GM11168 (cell line): Measurements from ENCODE around the gene DLGAP4.
"Not testable (repeated sequence)": the region's sequence is repeated elsewhere in the genome, so short reads cannot be mapped to it uniquely, and the experiment has no call there.

Experiments
- in situ Hi-C: fragments of 300-500 bp; cut with MboI; formaldehyde crosslinking; loops from one replicate; pipeline ENCODE4 v1.12.0; 2022; ENCODE audit warnings: low sequenced_read_pairs; ENCODE audit not compliant: unreplicated experiment

The DLGAP4 gene

GRCh38 chr20:36368869-36369268, 62.7 kb downstream of the DLGAP4 start:
- in situ Hi-C loops = no loop called here

GRCh38 chr20:36369739-36370138, 63.6 kb downstream of the DLGAP4 start:
- in situ Hi-C loops = no loop called here

GRCh38 chr20:36370991-36371790, 65.1 kb downstream of the DLGAP4 start:
- in situ Hi-C loops = no loop called here

DNA sequence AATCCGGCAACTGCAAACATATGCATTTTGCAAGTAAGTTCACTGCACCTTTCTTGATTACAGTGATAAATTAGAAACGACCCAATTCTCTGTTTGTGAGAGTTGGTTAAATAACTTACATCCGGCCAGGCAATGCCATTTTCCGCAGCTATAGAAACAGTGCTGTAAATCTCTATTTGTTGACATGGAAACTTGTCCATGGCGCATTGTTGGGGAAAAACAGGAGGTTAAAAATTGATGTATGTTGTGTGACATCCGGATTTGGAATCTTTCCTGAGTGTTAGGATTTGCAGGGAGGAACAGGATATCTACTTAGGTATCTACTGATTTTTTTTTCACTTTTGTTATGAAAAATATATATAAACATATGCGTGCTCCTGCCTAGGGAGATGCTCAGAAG, 66.5 kb downstream of the DLGAP4 start:
- in situ Hi-C loops = no loop called here

- in situ Hi-C loops = no loop called here
These were observed 67.0 kb downstream of the DLGAP4 start for GRCh38 chr20:36373089-36373488.

DNA sequence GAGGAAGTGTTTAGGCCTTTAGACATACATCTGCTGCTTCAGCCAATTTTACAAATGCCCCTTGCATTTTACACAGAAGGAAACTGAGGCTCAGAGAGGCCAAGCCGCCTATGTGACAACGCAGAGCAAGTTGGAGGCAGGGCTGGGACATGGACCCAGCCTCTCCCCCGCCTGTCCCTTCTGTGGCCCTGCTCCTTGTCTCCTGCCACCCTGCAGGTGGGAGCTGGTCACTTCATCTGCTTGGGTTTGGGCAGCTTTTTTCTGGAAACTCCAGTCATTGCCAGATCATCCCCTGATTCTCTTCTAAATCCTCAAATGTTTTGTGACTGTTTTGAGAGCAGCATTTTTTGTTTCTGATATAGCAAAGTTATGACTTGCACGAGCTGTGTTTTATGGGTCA, 68.9 kb downstream of the DLGAP4 start:
- in situ Hi-C loops = no loop called here

DNA sequence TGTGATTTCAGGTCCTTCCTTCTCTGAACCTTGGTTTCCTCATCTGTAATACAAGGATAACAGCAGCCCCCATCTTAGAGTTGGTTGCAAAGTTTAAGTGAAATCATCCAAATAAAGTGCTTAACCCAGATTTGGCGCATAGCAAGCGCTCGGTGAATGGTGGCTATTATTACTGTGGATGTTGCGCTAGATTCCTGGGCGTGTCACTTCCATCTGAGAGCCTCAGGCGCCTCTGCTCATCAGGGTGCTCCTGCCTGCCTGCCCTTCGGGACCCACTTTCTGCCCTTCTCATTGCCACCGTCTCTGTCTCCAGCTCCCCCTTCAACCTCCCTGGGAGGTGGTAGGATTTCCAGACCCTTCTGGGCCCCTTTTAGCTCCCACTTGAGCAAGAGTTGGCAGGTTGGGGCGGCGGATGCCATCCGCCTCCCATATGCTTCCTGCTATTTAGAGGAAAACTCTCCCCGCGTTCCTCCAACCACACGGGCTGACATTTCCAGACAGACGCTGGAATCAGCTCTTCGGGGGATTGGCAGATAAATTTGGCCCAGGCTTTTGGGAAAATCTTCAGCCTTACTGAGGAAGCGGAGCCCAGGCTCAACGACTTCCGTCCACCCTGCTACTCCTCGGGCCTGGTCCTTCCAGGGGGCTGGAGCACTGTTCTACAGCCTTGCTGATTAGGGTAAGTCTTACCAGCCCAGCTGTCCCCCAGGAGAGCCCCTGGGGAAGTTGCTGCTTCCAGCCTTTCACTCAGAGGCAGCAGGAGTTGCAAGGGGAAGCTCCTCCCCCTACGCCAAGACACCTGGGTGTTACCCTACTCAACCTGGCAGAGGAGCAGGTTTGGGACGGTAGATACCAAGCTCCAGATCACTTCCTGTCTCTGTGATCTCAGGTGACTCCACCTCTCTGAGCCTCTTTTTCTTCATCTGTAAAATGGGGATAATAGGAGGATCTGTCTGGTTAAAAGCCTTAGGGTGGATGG, 71.5 kb downstream of the DLGAP4 start:
- in situ Hi-C loops = no loop called here

GRCh38 chr20:36378686-36379085, 72.5 kb downstream of the DLGAP4 start:
- in situ Hi-C loops = no loop called here

GRCh38 chr20:36379914-36380313, 73.8 kb downstream of the DLGAP4 start:
- in situ Hi-C loops = not testable (repeated sequence)

DNA sequence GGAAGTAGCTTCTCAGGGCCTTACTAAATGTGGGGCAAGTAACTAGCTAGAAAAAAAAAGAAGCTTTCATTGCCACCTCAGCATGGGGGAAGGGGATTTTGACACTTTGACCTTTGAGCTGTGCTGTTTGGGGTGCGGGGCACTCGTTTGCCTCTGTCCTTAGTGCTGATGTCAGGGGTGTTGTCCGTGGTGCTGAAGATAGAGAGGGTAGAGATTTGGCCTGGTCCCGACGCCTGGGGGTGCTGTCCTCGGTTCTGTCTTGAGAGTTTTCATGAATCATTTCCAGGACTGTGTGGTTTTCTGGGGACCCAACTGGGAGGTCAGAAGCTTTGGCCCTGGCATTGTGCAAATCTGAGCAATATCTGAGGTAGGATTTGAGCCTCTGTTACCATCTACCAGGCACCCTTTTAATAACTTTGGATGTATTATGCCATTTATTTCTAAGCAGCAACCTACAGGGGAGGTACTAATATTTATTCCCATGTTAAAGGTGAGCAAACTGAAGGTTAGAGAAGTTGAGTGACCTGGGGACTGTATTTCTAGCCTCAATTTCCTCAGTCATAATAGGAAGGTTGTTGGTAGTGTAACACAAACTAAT, 78.0 kb downstream of the DLGAP4 start:
- in situ Hi-C loops = no loop called here

DNA sequence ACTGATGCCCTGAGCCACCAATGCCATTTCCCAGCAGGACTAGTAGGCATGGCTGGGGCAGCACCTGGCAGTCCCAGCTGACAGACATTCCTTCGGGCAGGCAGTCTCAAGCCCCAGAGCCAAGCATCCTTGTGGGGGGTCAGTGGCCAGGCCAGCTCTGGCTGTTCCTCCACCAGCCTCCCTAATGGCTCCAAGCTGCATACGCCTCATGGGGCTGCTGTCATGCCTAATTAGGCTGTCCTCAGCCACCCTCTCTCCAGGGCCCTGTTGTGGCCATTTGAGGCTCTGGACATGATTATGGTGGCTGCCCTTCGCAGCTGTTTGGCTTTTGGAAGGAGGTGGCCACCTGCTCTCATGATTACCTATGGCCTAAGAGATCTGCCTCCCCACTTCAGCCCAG, 79.4 kb downstream of the DLGAP4 start:
- in situ Hi-C loops = no loop called here

DNA sequence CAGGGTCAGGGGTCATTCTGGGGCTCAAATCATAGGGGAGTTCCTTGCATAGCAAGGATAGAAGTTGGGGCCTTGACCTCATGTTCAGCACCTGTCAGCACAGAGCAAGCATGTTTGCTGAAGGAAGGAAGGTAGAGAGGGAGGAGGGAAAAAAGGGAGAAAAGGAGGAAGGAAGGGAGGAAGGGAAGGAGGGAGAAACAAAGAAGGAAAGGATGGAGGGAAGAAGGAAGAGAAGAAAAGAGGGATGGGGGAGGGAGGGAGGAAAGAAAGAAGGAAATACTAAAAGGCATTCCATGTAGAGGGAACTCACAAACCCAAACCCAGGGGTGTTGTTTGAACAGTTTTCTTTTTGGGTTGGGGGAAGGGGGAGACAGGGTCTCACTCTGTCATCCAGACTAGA, 80.1 kb downstream of the DLGAP4 start:
- in situ Hi-C loops = no loop called here

- in situ Hi-C loops = no loop called here
These were observed 84.1 kb downstream of the DLGAP4 start for GRCh38 chr20:36390269-36390668.

DNA sequence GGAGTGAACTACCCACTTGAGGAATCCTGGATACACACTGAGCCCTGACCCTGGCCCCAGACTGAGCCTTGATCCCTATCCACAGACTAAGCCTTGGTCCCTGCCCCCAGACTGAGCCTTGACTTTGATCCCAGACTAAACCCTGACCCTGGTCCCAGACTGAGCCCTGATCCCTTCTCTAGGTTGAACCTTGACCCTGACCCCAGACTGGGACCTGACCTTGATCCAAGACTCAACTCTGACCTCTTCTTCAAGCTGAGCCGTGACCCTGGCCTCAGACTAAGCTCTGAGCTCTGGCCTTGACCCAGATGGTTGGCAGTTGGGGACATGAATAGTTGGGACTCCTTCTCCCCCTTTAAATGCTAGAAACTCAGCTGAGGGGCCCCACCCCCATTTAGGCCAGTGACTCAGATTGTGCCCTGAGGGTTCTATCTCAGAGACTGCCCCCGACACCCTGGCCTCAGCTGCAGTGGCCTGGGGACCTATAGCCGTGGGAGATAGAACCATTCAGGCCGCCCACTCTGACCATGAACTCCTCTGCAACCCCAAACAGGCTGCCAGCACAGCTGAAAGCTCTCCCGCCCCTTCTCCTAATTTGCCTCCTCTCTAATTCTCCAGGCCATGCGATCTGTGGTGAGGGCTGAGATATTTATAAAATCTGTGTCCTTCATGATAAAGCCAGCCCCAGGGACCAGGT, 84.7 kb downstream of the DLGAP4 start:
- in situ Hi-C loops = no loop called here

GRCh38 chr20:36391456-36391855, 85.3 kb downstream of the DLGAP4 start:
- in situ Hi-C loops = no loop called here

DNA sequence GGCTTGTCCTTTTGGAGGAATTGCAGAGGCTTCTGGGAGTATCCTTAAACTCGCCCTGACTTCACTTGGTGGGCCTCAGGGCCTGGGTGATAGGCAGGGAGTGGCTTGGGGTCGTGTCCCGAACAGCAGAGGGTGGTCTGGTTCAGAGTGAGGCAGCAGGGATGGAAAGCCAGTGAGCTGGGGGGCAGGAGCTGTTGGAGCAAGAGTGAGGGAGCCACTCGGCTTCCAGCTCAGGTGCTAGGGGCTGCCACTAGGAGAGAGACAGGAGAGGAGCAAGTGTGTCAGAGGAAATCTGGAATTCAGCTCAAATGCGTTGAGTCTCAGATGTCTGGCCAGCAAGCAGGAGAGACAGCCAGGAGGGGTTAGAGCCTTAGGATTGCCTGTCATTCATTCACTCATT, 85.8 kb downstream of the DLGAP4 start:
- in situ Hi-C loops = no loop called here

DNA sequence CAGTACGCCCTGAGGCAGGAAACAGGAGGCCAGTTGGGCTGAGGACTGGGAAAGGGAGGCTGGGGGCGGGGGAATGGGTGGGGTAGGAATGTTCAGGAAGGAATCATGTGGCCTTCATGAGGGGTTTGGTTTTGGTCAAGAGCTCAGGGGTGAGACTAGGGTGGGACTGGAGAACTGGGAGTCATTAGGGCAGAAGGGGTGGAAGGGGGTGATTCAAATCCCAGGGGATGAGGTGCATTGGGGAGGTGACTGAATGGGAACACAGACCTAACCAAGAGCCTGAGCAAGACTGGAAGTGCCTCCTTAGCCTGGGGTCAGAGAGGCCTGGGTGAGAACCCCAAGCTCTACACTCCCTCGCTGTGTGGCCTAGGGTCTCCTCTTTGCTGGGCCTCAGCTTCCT, 86.8 kb downstream of the DLGAP4 start:
- in situ Hi-C loops = no loop called here

DNA sequence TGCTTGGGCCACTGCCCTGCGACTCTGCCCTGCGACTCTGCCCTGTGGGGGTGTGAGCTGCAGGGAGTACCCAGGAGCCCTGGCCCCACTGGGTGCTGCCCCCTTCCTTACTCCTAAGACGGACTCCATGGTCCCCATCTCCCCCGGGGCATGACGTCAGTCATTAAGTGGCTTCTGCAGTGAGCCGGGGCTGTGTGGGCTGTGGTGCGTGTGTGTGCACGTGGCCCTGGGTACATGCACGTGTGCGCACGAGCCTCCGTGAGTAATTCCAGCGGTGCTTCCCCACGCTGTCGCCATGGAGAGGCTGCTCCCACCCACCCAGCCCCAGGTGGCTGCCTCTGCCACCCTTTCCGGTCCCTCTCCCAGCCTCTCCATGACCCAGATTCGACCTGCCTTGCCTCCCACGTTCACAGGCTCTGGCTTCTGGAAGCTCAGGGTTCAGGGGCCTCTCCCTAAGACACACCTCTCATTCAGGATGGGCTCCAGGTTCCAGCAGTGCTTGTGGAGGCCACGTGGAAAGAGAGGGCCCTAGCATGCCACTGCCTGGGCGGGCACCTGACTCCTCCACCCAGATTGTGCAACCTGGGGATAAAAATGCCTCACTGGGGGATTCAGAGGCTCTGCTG, 88.3 kb downstream of the DLGAP4 start:
- in situ Hi-C loops = no loop called here

- in situ Hi-C loops = no loop called here
These were observed 90.2 kb downstream of the DLGAP4 start for GRCh38 chr20:36396340-36396739.
